ENCODE measurements around the gene UBE2N.
A peak's percentile ranks its signal among the peaks of the same experiment; 100 is the strongest.

Gene UBE2N

GRCh38 chr12:93379981-93380361 lies 61.8 kb downstream of the UBE2N start:
- DNase-seq (ENCODE audit: low spot score), result no peak

DNA sequence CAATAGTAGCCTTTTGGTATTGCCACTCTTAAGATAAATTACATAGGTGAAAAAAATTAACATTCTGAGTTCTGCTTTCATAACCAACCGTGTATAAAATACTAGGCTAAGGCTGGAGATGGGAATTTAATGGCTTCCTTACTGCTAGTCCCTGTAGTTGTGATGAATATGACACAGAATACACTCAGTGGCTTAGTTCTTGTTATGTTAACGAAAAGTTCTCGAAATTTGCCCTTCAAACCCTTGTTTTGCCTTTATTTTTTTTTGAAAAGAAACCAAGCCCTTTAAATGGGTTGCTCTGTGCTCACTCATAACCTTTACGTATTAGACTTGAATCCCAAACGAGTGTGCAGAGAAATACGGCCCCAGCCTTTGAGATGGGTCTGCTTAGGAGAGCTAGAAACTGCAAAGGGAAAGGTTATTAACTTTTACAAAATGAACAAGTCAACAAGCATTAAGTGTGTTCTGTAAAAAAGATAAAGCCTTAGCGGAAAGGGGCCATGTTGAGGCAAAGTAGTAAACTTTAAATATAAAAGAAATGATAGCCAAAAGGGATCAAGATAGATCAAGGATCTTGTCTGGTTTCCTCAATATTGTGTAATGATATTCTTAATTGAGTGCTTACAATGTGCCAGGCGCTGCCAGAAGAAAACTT lies 62.3 kb downstream of the UBE2N start:
- no peak for DNase-seq (ENCODE audit: low spot score)

GRCh38 chr12:93378998-93379325 lies 62.8 kb downstream of the UBE2N start:
- DNase-seq (ENCODE audit: low spot score), result no peak

GRCh38 chr12:93378196-93378997 lies 63.4 kb downstream of the UBE2N start:
- peak; percentile 76 for DNase-seq (ENCODE audit: low spot score)

DNA sequence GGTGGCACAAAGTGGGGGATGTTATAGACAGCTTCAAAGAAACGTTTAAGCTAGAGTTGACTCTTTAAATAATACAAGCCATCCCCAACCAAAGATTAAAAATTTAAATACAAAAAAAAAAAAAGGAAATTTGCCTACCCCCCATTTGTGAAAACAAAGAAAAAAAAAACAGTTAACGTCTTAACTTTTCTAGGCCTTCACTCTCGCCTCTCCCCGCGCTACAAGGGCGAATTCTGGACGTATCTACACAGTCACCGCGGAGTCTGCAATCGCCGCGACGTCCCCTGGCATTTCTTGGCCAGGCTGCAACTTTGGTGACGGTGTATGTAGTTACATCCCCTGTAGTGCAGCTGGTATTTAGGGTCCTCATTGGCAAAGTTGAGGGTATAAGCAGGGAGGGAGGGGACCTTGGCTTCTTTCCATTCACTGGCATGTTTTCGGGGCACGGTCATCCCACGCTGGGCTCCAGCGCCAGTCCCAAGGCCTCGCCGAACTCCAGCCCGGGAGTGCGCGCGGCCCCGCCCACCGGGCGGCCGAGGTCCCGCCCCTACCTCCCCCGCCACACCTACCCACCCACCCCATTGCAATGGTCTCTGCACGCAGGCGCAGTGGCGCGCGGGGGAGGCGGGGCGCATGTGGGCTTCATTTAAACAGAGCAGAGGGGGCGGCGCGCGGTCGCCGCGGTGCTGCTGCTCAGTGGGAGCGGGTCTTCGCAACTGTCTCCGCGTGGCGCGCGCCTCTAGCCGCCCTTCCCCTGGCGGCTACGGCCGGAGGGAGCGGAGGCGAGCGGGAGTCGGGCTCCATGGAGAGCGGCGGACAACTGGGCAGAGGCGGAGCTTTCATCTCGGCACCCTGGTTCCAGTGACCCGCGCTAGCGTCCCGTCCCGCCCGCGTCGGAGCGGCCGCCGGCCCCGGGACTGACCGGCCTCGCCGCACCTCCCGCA lies 64.2 kb downstream of the UBE2N start, which contains the start of gene NUDT4:
Gene NUDT4, plus strand, starts transcription at position 674 of the 944 bp plus-strand sequence. CDS start 398 bp downstream, outside the sequence.
- peak; percentile 100 for DNase-seq (ENCODE audit: low spot score)

GRCh38 chr12:93376436-93377251 lies 65.1 kb downstream of the UBE2N start:
- DNase-seq (ENCODE audit: low spot score), result peak; percentile 31

DNA sequence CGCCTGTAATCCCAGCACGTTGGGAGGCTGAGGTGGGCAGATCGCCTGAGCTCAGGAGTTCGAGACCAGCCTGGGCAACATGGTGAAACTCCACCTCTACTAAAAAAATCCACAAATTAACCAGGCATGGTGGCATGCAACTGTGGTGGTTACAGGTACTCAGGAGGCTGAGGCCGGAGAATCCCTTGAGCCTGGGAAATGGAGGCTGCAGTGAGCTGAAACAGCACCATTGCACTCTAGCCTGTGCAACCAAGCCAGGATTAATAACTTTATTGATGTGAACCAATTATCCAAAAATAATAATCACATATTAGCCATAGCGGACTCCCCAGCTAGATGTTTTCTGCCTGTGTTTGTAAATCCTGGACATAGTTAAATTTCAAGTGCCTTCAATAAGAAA lies 65.8 kb downstream of the UBE2N start:
- no peak for DNase-seq (ENCODE audit: low spot score)

DNA sequence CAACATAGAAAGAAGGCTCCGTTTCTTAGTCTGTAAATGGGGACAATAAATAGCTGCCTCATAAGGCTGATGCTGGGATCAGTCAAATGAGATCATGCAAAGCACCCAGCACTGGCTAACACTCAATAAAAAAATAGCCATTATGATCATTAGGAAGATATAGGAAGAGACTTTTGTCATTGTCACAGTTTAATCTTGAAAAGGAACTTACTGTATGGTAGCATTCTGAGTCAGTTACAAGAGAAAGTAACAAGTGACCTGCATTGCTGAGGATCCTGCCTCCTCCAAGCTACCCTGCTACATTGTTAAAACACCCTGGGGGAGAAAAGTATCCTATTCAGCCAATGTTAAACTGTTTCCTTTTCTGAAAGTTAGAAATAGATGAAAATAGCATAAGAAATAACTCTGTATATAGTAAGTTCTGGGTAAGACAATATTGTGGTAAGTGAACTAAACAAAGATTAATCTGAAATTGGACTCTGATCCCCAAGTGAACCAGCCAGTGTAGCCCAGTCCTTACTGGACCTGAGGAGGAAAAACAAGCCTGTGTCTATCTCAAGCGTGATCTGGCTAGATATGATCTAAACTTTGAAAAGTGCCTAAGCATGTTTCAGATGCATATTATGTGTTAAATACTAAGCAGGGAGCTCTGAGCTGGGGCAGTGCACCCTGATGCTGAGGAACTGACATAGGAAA lies 67.6 kb downstream of the UBE2N start:
- DNase-seq (ENCODE audit: low spot score), result no peak

DNA sequence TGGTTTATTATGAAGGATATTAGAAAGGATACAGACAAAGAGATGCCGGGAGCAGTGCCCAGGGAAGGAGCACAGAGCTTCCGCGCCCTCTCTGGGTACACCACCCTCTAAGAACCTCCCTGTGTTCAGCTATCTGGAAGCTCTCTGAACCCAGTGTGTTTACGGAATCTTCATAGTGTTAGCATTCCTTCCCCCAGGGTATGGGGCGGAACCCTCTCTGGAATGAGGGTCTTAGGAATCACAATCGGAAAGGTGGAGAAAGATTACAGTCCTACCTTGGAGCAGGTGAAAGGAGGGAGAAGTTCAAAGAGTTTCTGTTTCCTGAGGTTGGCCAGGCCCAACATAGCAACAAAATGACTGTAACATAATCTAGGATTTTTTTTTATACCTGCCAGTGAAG lies 70.8 kb downstream of the UBE2N start:
- DNase-seq (ENCODE audit: low spot score), result no peak

DNA sequence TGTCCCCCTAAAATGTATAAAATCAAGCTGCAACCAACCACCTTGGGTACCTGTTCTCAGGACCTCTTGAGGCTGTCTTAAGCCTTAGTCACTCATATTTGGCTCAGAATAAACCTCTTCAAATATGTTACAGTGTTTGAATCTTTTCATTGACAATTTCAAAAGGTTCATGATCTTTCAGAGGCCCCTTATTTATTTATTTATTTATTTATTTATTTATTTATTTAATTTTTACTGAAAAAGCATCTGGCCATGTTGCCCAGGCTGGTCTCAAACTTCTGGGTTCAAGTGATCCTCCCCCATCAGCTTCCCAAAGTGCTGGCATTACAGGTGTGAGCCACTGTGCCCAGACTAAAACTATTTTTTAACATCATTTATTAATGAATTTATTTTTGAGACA lies 72.2 kb downstream of the UBE2N start:
- no peak for DNase-seq (ENCODE audit: low spot score)

- no peak for DNase-seq (ENCODE audit: low spot score)
These were observed 73.0 kb downstream of the UBE2N start for GRCh38 chr12:93368766-93369165.

- no peak for DNase-seq (ENCODE audit: low spot score)
These were observed 75.3 kb downstream of the UBE2N start for GRCh38 chr12:93366422-93366821.

- DNase-seq (ENCODE audit: low spot score), result no peak
These were observed 75.9 kb downstream of the UBE2N start for GRCh38 chr12:93365616-93366405.

- DNase-seq (ENCODE audit: low spot score), result no peak
These were observed 77.9 kb downstream of the UBE2N start for GRCh38 chr12:93363841-93364297.

DNA sequence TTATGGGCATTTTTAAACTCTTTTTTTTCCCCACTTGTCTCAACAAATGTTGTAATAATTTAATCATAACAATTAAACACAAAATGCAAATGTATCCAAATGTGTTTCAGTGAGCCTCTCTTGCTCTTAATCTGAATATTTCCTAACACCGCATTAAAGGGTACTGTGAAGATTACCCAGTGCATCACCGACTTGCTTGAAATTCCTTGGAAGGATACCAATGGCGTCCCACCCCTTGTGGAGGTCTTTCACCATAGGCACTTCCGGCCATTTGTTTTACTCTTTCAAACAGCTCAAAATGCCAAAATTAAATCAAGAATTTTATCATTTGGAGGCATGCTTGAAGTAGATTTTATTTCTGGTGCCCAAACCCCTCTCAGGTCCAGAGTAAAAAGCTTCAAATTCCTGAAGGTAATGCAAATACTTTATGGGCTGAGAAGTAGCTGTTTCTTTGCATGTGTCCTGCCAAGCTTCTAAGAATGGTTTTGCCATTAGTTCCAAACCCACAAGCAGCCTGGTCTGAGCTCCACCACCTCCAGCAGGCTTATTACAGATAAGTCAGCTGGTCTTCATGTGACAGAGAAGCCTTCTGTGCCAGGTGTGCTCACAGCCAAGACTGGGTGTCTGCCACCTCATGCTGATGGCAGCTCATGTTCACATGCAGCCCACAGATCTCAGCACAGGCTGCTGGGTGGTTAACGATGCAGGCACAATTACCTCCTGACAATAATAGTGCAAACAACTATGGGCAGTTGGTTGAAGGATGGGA lies 80.4 kb downstream of the UBE2N start:
- DNase-seq (ENCODE audit: low spot score), result peak; percentile 33

DNA sequence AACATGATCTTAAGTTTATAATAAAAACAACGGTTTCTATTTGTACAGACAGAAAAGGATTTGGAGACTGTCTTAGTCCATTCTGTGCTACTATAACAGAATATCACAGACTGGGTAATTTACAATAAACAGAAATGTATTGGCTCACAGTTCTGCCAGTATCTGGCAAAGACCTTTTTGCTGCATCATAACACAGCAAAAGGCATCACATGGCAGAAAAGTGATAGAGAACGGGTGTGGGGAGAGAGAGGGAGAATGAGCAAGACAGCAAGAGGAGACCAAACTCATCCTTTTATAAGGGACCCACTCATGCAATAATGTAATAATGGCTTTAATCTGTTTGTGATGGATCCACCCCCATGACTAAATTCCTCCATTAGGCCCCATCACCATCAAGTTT lies 81.1 kb downstream of the UBE2N start:
- no peak for DNase-seq (ENCODE audit: low spot score)

GRCh38 chr12:93358821-93359220 lies 82.9 kb downstream of the UBE2N start:
- DNase-seq (ENCODE audit: low spot score), result no peak

DNA sequence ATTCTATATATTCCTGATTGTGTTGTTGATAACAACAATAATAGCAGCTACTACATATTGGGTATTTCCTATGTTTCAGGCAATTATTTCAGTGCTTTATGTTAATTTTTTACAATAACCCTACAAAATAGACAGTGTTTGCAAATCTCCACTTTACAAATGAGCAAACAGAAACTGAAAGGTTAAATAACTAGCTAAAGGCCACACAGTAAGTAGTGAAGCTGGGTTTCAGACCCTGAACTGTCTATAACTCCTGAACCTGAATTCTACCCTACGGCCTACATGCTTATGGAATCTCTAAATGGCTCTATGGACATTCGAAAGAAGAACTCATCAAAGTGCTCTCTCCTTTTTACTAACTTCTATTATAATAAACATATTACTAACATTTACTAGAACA lies 83.7 kb downstream of the UBE2N start:
- no peak for DNase-seq (ENCODE audit: low spot score)

DNA sequence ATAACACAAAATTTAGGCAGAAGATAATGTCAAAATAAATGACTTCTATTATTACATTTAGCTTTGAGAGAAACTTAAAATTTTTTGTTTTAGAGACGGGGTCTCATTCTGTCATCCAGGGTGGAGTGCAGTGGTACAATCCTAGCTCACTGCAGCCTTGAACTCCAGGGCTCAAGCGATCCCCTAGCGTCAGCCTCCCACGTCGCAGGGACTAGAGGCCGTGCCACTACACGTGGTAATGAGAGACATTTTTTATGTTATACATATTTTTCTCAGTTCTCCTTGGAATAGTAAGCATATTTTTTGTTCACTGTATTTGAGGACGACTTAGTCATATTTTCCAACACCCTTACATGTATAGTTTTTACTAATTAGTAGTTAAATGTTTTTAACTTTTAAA lies 85.5 kb downstream of the UBE2N start:
- no peak for DNase-seq (ENCODE audit: low spot score)

All from GM03348 (cell line).